ENCODE results near the gene NTM. TPM values are rescaled to one million over a fixed set of nuclear protein-coding genes. Genes with fewer than 3 reads are reported as not detected.

Gene NTM
- total and polyA plus RNA-seq, 2 donors (not counting 3 experiments of a cell fraction or from before 2014, with no cell fraction given): 1.00 to 1.1 TPM

DNA sequence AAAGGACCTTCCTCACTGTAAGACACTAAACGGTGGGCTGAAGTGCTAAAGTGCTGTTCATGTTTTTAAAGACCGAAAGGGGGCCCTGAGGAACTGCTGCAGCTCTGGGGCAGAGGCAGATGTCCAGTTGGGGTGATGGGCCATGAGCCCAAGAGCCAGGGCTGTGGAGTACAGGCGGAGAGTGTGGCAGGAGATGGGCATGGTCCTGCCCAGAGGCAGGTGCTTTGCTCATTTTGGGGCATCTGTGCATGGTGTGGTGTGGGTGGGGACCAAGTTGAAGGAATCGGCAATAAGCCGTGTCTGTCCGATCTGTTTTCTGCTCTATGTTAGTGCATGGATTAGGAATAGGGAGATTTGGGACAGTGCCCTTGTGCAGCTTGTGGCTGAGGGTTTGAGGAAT is 258.3 kb downstream of the NTM start:
- intact Hi-C loops (cut with micrococcal nuclease) (no loop called here), dilution Hi-C loops (cut with MboI; ENCODE audit: extremely low pct_ligation_motif_present, low sequenced_read_pairs) (no loop called here)
- H3K9ac ChIP-seq (replicated peaks; ENCODE audit: extremely low read depth, insufficient read depth, low read length): no peak overlapping the region
- H3K27ac ChIP-seq (ENCODE audit: insufficient read depth, low read depth, low read length): no peak overlapping the region
- no peaks in the 10 kb centered on the region for H3K9me3 ChIP-seq (replicated peaks; ENCODE audit: control insufficient read depth, insufficient read depth, low read length)
- no peaks in the 10 kb centered on the region for H3K4me1 ChIP-seq (ENCODE audit: control insufficient read depth, extremely low read depth, insufficient read depth, low read length)
- H3K4me2 ChIP-seq (ENCODE audit: insufficient read depth, low read length): no peak overlapping the region
- ChIA-PET POLR2A (no interaction called here), CTCF (no interaction called here)
- FAIRE-seq: no peak
- H2AFZ ChIP-seq (ENCODE audit: low read depth, low read length): no peak overlapping the region
- H3K79me2 ChIP-seq (ENCODE audit: control insufficient read depth, insufficient read depth, low read length): no peaks in the 10 kb centered on the region
- no peaks in the 10 kb centered on the region for H3K36me3 ChIP-seq (ENCODE audit: control insufficient read depth in 2 of 2, extremely low read depth in 1 of 2, insufficient read depth in 2 of 2, low read length in 2 of 2)
- DNase-seq (ENCODE audit: low read depth, low spot score): no peak
- TF ChIP-seq MYC (IDR thresholded peaks at IDR 0.05; ENCODE audit: low read depth, low read length) (no peak), EZH2 (IDR thresholded peaks at IDR 0.05; ENCODE audit: borderline replicate concordance, low read depth, low read length, severe bottlenecking) (no peak), POLR2AphosphoS5 (IDR thresholded peaks at IDR 0.05; ENCODE audit: insufficient read depth, low read depth, low read length) (no peak), JUN (IDR thresholded peaks at IDR 0.05; ENCODE audit: borderline replicate concordance, insufficient read depth, insufficient read length, low read depth) (no peak), FOS (IDR thresholded peaks at IDR 0.05; ENCODE audit: borderline replicate concordance, insufficient read depth, low read length) (no peak), GATA2 (IDR thresholded peaks at IDR 0.05; ENCODE audit: insufficient read depth, insufficient read length, low read depth, low read length) (no peak), POLR2A (IDR thresholded peaks at IDR 0.05; ENCODE audit: low read depth, low read length) (no peak)
- TF ChIP-seq, protein P1, sequence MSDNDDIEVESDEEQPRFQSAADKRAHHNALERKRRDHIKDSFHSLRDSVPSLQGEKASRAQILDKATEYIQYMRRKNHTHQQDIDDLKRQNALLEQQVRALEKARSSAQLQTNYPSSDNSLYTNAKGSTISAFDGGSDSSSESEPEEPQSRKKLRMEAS (IDR thresholded peaks at IDR 0.05; ENCODE audit: insufficient read depth, insufficient read length): no peak
- no TSS peak for BruUV-seq (replicated peaks)
- H4K20me1 ChIP-seq (replicated peaks; ENCODE audit: control insufficient read depth, extremely low read depth, insufficient read depth, low read length): no peaks in the 10 kb centered on the region
- H3K27me3 ChIP-seq (ENCODE audit: control insufficient read depth in 2 of 2, insufficient read depth in 2 of 2, low read length in 2 of 2): no peaks in the 10 kb centered on the region
- H3K9me1 ChIP-seq (replicated peaks; ENCODE audit: control insufficient read depth, extremely low read depth, insufficient read depth, low read length): no peaks in the 10 kb centered on the region
- no peak overlapping the region for H3K4me3 ChIP-seq (replicated peaks in 1 of 3; ENCODE audit: insufficient read depth in 1 of 3, low read depth in 1 of 3, low read length in 3 of 3)

DNA sequence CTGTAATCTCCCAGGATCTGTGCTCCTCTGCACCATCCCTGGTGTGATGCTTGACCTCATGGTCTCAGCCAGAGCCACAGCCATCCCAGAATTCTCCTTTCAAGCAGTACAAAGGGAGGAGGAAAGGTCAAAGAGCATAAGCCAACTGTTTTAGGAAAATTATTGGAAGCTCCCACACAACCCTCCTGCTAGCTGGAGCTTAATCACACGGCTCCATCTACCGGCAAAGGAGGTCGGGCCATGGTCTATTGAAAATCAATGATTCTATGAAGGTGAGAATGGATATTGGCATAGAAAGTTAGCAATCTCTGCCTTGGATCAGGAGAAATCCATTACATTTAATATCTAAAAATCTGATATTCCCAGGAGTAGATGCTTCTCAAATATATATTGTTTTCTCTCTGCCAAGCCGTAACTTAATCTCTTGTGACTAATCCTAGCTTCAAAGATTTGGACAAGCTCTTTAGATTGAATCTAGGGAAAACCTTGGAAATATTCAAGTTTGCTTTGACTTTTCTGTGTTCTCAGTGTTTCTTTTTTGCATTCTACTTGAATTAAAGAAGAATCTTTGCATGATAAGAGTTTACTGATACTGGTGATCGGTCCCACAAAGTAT is 259.6 kb downstream of the NTM start:
- Histone ChIP-seq H3K27ac (ENCODE audit: insufficient read depth, low read depth, low read length) (no peak overlapping the region), H3K9ac (replicated peaks; ENCODE audit: extremely low read depth, insufficient read depth, low read length) (no peak overlapping the region), H3K9me3 (replicated peaks; ENCODE audit: control insufficient read depth, insufficient read depth, low read length) (no peaks in the 10 kb centered on the region), H3K4me3 (replicated peaks in 1 of 3; ENCODE audit: insufficient read depth in 1 of 3, low read depth in 1 of 3, low read length in 3 of 3) (no peak overlapping the region), H2AFZ (ENCODE audit: low read depth, low read length) (no peak overlapping the region), H3K4me1 (ENCODE audit: control insufficient read depth, extremely low read depth, insufficient read depth, low read length) (no peaks in the 10 kb centered on the region), H3K9me1 (replicated peaks; ENCODE audit: control insufficient read depth, extremely low read depth, insufficient read depth, low read length) (no peaks in the 10 kb centered on the region), H4K20me1 (replicated peaks; ENCODE audit: control insufficient read depth, extremely low read depth, insufficient read depth, low read length) (no peaks in the 10 kb centered on the region), H3K79me2 (ENCODE audit: control insufficient read depth, insufficient read depth, low read length) (no peaks in the 10 kb centered on the region), H3K36me3 (ENCODE audit: control insufficient read depth in 2 of 2, extremely low read depth in 1 of 2, insufficient read depth in 2 of 2, low read length in 2 of 2) (no peaks in the 10 kb centered on the region), H3K27me3 (ENCODE audit: control insufficient read depth in 2 of 2, insufficient read depth in 2 of 2, low read length in 2 of 2) (no peaks in the 10 kb centered on the region), H3K4me2 (ENCODE audit: insufficient read depth, low read length) (no peak overlapping the region)
- dilution Hi-C loops (cut with MboI; ENCODE audit: extremely low pct_ligation_motif_present, low sequenced_read_pairs): no loop called here
- FAIRE-seq (no peak), DNase-seq (ENCODE audit: low read depth, low spot score) (no peak)
- ChIA-PET CTCF (no interaction called here), POLR2A (no interaction called here)
- BruUV-seq (replicated peaks): no TSS peak
- no peak for TF ChIP-seq POLR2AphosphoS5 (IDR thresholded peaks at IDR 0.05; ENCODE audit: insufficient read depth, low read depth, low read length)
- TF ChIP-seq POLR2A (IDR thresholded peaks at IDR 0.05; ENCODE audit: low read depth, low read length): no peak
- TF ChIP-seq FOS (IDR thresholded peaks at IDR 0.05; ENCODE audit: borderline replicate concordance, insufficient read depth, low read length): no peak
- no peak for TF ChIP-seq MYC (IDR thresholded peaks at IDR 0.05; ENCODE audit: low read depth, low read length)
- TF ChIP-seq GATA2 (IDR thresholded peaks at IDR 0.05; ENCODE audit: insufficient read depth, insufficient read length, low read depth, low read length): no peak
- no peak for TF ChIP-seq JUN (IDR thresholded peaks at IDR 0.05; ENCODE audit: borderline replicate concordance, insufficient read depth, insufficient read length, low read depth)
- TF ChIP-seq, protein P2, sequence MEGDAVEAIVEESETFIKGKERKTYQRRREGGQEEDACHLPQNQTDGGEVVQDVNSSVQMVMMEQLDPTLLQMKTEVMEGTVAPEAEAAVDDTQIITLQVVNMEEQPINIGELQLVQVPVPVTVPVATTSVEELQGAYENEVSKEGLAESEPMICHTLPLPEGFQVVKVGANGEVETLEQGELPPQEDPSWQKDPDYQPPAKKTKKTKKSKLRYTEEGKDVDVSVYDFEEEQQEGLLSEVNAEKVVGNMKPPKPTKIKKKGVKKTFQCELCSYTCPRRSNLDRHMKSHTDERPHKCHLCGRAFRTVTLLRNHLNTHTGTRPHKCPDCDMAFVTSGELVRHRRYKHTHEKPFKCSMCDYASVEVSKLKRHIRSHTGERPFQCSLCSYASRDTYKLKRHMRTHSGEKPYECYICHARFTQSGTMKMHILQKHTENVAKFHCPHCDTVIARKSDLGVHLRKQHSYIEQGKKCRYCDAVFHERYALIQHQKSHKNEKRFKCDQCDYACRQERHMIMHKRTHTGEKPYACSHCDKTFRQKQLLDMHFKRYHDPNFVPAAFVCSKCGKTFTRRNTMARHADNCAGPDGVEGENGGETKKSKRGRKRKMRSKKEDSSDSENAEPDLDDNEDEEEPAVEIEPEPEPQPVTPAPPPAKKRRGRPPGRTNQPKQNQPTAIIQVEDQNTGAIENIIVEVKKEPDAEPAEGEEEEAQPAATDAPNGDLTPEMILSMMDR (IDR thresholded peaks at IDR 0.05; ENCODE audit: extremely low read depth in 1 of 2, insufficient read depth in 1 of 2, low read depth in 1 of 2, low read length in 2 of 2): no peak
- TF ChIP-seq, protein P1 (IDR thresholded peaks at IDR 0.05; ENCODE audit: insufficient read depth, insufficient read length): no peak
- TF ChIP-seq EZH2 (IDR thresholded peaks at IDR 0.05; ENCODE audit: borderline replicate concordance, low read depth, low read length, severe bottlenecking): no peak
- intact Hi-C loops (cut with micrococcal nuclease): no loop called here

All from endothelial cell of umbilical vein (primary cell).